Esophagus squamous epithelium (tissue), 4 donors: ENCODE measurements around the gene ZNF25.

Experiments
- POLR2A ChIP-seq, 4 donors: fragments of 450-650 bp; IDR thresholded peaks; one replicate each; pipeline ENCODE4 v1.6.1; 2017; ENCODE audit warnings: antibody characterized with exemption in 4 of 4, mild to moderate bottlenecking in 4 of 4, moderate library complexity in 3 of 4
- TF ChIP-seq, protein P1 (sequence below), 6 experiments: fragments of 450-650 bp in 4 of 6; fragments of 200-600 bp in 2 of 6; sonication (generic) in 2 of 6; IDR thresholded peaks; one replicate each; pipeline ENCODE4 v1.5.1; 2016 to 2019; ENCODE audit warnings: antibody characterized with exemption in 6 of 6, mild to moderate bottlenecking in 4 of 6, moderate library complexity in 4 of 6

DNA sequence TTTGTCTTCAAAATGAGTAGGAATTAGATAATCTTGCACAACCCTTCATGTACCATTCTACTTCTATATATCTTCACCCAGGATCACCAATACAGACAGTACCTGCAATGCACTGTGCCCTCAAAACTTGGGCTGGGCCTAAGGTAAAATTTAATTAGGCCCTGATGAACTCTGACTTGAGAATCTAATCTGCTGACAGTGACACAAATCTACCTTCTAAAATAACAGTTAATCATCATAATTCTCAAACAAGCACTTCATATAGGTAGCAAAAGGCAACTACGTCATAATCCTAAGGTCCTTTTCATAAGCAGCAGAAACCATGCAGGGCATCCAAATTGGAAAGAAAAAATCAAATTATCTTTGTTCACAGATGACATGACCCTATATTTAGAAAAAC lies 4.1 kb downstream of the ZNF25 start:
- TF ChIP-seq, protein P1, sequence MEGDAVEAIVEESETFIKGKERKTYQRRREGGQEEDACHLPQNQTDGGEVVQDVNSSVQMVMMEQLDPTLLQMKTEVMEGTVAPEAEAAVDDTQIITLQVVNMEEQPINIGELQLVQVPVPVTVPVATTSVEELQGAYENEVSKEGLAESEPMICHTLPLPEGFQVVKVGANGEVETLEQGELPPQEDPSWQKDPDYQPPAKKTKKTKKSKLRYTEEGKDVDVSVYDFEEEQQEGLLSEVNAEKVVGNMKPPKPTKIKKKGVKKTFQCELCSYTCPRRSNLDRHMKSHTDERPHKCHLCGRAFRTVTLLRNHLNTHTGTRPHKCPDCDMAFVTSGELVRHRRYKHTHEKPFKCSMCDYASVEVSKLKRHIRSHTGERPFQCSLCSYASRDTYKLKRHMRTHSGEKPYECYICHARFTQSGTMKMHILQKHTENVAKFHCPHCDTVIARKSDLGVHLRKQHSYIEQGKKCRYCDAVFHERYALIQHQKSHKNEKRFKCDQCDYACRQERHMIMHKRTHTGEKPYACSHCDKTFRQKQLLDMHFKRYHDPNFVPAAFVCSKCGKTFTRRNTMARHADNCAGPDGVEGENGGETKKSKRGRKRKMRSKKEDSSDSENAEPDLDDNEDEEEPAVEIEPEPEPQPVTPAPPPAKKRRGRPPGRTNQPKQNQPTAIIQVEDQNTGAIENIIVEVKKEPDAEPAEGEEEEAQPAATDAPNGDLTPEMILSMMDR (IDR thresholded peaks at IDR 0.05), result no peak
- TF ChIP-seq POLR2A (IDR thresholded peaks at IDR 0.05), result no peak
